Adrenal gland (tissue), 5 donors: ENCODE measurements around the gene CDYL2.

ENCODE experiments used
- POLR2A ChIP-seq, 2 donors: fragments of 450-650 bp; IDR thresholded peaks; one replicate each; pipeline ENCODE4 v1.6.1; 2017; ENCODE audit warnings: antibody characterized with exemption in 2 of 2, mild to moderate bottlenecking in 2 of 2, moderate library complexity in 1 of 2
- TF ChIP-seq, protein P1 (sequence below), 6 experiments: fragments of 450-650 bp in 4 of 6; fragments of 200-600 bp in 2 of 6; sonication (generic) in 1 of 6; IDR thresholded peaks; 1 replicate in 5 of 6; 2 replicates in 1 of 6; pipeline versions ENCODE4 v1.5.1 to v1.8.0; 2016 to 2021; ENCODE audit warnings: antibody characterized with exemption in 6 of 6, mild to moderate bottlenecking in 2 of 6, moderate library complexity in 1 of 6
- donor health status: DM: no; HTN: no; CAD: no.

DNA sequence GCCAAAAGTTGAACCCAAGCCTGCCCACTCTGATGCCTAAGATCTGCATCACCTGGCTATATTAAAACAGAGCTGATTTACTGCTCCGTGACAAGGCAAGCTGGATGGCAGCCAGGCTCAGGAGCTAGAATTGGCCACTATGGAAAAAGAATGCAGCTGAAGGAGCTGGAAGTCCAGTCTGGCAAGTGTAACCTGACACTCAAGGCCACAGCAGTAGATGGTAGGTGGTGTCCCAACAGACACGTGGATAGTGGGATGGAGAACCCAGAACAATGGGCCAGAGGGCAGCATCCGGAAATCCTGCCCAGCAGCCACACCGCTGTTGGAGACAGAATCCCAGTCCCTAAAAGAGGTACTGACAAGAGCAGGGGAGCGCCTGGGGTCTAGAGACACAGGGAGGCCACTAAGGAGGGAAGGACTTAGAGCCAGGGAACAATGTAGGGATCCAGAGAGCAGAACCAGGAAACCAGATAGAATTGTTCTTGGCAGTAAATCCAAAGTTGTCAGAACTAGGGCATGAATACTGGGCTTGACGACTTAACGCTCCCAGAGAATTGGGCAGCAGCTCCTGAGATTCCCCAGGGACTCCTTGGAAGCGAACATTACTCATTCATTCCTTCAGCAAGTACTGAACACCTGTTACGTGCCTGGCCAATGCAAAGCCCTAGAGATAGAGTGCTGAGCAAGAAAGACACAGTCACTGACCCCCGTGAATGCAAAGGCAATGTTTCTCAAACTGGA is 85.7 kb downstream of the CDYL2 start:
- TF ChIP-seq, protein P1, sequence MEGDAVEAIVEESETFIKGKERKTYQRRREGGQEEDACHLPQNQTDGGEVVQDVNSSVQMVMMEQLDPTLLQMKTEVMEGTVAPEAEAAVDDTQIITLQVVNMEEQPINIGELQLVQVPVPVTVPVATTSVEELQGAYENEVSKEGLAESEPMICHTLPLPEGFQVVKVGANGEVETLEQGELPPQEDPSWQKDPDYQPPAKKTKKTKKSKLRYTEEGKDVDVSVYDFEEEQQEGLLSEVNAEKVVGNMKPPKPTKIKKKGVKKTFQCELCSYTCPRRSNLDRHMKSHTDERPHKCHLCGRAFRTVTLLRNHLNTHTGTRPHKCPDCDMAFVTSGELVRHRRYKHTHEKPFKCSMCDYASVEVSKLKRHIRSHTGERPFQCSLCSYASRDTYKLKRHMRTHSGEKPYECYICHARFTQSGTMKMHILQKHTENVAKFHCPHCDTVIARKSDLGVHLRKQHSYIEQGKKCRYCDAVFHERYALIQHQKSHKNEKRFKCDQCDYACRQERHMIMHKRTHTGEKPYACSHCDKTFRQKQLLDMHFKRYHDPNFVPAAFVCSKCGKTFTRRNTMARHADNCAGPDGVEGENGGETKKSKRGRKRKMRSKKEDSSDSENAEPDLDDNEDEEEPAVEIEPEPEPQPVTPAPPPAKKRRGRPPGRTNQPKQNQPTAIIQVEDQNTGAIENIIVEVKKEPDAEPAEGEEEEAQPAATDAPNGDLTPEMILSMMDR (IDR thresholded peaks at IDR 0.05) = no peak
- no peak for TF ChIP-seq POLR2A (IDR thresholded peaks at IDR 0.05)
